Thoracic aorta (tissue), 2 donors: ENCODE measurements around the gene PIK3IP1. TPM values are rescaled to one million over a fixed set of nuclear protein-coding genes. Genes with fewer than 3 reads are reported as not detected.
"Not testable (repeated sequence)": the region's sequence is repeated elsewhere in the genome, so short reads cannot be mapped to it uniquely, and the experiment has no call there.

Source experiments
- ATAC-seq: fragments of 150-250 bp; one replicate; pipeline ENCODE4 v1.8.0; 2017; ENCODE audit warnings: low read depth; ENCODE audit not compliant: insufficient number of reproducible peaks, low FRiP score
- DNase-seq: peaks from one replicate; pipeline ENCODE4 v3.0.0-alpha.2; 2020; ENCODE audit warnings: low spot score
- H3K27ac ChIP-seq, 2 donors: fragments of 200-600 bp; sonication (generic); 1 replicate in 1 of 2; 2 replicates in 1 of 2; pipeline ENCODE4 v1.5.1; 2016; ENCODE audit warnings: mild to moderate bottlenecking in 2 of 2, moderate library complexity in 2 of 2
- H3K27me3 ChIP-seq: fragments of 200-600 bp; sonication (generic); replicated peaks from 2 replicates; pipeline ENCODE4 v1.6.0; 2016; ENCODE audit warnings: mild to moderate bottlenecking; ENCODE audit not compliant: insufficient read depth
- H3K36me3 ChIP-seq: fragments of 200-600 bp; sonication (generic); one replicate; pipeline ENCODE4 v1.5.1; 2016
- H3K4me1 ChIP-seq, 2 donors: fragments of 200-600 bp; sonication (generic); 1 replicate in 1 of 2; 2 replicates in 1 of 2; pipeline versions ENCODE4 v1.5.1 to v1.6.0; 2016; ENCODE audit warnings: low read depth in 2 of 2, mild to moderate bottlenecking in 1 of 2; ENCODE audit not compliant: control insufficient read depth in 1 of 2
- H3K4me3 ChIP-seq: fragments of 200-600 bp; sonication (generic); 2 replicates; pipeline ENCODE4 v1.5.1; 2016; ENCODE audit warnings: mild to moderate bottlenecking
- H3K9me3 ChIP-seq: fragments of 200-600 bp; sonication (generic); 2 replicates; pipeline ENCODE4 v1.5.1; 2016
- CTCF ChIP-seq: fragments of 200-600 bp; sonication (generic); IDR thresholded peaks from one replicate; pipeline ENCODE4 v1.5.1; 2019; ENCODE audit warnings: antibody characterized with exemption
- total RNA-seq, 2 donors: library from RNA; depleted of rRNA; stranded (reverse); fragments of >200 nt; gene quantifications; one replicate each; pipeline versions ENCODE4 v1.1.0 to v1.2.3, GENCODE V29; 2016

Gene PIK3IP1
- total RNA-seq, 2 donors from 2014 or later, result 56.3 to 57.9 TPM

DNA sequence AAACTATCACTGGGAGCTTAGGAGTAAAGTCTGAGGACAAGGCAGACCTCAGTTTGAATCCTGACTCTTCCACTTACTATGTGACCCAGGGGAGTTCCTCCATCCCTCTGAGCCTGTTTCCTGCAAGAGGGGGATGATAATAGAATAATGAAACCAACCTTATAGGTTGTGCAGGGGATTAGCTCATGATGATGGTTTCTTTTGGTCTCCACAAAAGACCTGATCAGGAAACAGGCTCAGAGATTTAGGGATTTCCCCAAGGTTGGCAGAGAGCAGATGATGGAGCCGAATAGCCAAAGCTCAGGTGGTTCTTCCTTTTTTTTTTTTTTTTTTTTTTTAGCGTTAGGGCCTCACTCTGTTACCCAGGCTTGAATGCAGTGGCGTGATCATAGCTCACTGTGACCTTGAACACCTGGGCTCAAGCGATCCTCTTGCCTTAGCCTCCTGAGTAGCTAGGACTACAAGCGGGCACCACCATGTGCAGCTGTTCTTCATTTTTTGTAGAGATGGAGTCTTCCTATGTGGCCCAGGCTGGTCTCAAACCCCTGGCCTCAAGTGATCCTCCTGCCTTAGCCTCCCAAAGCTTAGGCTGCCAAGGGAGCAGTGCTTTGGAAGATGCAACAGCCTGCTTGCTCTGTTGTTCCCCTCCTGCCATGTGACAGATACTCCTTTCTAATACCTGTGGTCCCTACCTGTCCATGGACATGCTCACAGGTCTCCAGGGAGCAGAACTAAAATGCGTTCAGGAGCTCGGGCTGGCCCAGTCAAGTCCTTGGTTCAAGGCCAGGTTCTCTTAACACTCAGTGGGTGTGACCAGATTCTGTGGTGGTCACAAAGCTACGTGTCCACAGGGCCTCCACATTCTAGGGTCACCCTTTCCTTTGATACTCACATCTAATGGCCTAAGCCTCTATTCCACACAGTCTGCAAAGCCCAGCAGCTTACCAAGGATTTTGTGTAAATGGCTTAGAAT, 31.6 kb upstream of the PIK3IP1 start:
- Histone ChIP-seq H3K36me3 (peaks cover 32% of the 10 kb centered on the region), H3K4me3 (no peak overlapping the region), H3K4me1 (no peaks in the 10 kb centered on the region), H3K27me3 (no peaks in the 10 kb centered on the region), H3K27ac (no peak overlapping the region), H3K9me3 (no peaks in the 10 kb centered on the region)
- no peak for TF ChIP-seq CTCF
- ATAC-seq, result no peak
- no peak for DNase-seq

DNA sequence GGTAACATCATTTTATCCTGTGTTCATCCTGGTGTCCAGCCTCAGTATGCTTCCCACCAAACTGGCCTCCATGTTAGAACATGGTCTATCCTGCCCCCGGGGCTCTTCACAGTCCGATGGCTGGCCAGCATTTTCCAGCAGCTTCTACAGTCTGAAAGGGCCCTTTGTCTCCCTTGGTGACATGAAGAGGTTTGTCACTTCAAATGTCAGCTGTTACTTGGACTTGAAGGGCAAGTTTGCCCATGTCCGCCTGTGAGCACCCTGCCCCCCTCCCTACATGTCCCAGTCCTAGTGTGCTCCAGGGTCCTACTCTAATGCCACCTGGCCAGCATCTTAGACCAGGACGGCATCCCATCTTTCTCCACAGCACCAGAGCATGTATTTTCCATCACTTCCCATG, 29.1 kb upstream of the PIK3IP1 start:
- Histone ChIP-seq H3K27me3 (no peaks in the 10 kb centered on the region), H3K4me3 (no peak overlapping the region), H3K36me3 (peaks cover 9% of the 10 kb centered on the region), H3K27ac (no peak overlapping the region), H3K4me1 (no peaks in the 10 kb centered on the region), H3K9me3 (no peaks in the 10 kb centered on the region)
- TF ChIP-seq CTCF, result no peak
- no peak for DNase-seq
- no peak for ATAC-seq

- not testable (repeated sequence) for H3K27ac ChIP-seq, H3K4me1 ChIP-seq, H3K9me3 ChIP-seq, H3K27me3 ChIP-seq, DNase-seq, H3K36me3 ChIP-seq, ATAC-seq, H3K4me3 ChIP-seq
Observed at GRCh38 chr22:31314220-31314619, 21.9 kb upstream of the PIK3IP1 start.

GRCh38 chr22:31313366-31314147, 21.3 kb upstream of the PIK3IP1 start:
- ATAC-seq (peak; percentile 94), DNase-seq (peak; percentile 45)
- no peak overlapping the region for H3K4me3 ChIP-seq

DNA sequence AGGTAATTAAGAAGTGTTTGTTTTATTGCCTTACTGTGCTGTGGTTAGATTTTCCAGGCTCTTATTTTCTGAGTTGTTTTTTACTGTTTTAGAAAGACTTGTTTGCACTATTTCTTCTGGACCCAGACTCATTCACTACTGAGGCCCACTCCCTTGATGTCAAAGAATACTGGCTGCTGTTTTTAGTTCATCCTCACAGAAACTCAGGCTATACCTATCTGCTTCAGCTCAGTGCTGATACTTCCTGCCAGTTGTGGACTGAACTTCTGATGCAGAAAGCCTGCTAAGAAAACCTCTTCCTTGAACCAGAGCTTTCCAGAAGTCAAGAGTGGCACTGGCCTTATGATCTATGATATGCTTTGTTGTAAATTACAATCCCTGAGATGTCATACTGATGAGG, 15.9 kb upstream of the PIK3IP1 start:
- no peaks in the 10 kb centered on the region for H3K36me3 ChIP-seq
- ATAC-seq, result no peak
- peaks cover 0 to 3% of the 10 kb centered on the region in 2 donors for H3K4me1 ChIP-seq
- no peak for DNase-seq
- H3K4me3 ChIP-seq, result no peak overlapping the region
- no peak for TF ChIP-seq CTCF
- no peaks in the 10 kb centered on the region for H3K9me3 ChIP-seq
- H3K27me3 ChIP-seq, result no peaks in the 10 kb centered on the region
- H3K27ac ChIP-seq, result no peak overlapping the region

More at GRCh38 chr22:31313366-31314147, 21.3 kb upstream of the PIK3IP1 start:
- TF ChIP-seq CTCF, result peak; percentile 87
- Histone ChIP-seq H3K9me3 (peaks cover 5% of the 10 kb centered on the region), H3K36me3 (no peaks in the 10 kb centered on the region), H3K27me3 (no peaks in the 10 kb centered on the region), H3K4me1 (peaks cover 0 to 8% of the 10 kb centered on the region in 2 donors), H3K27ac (peak overlapping the region; percentile 32 to 57)
